Measurements from ENCODE around the gene HTRA1.

- no peak for TF ChIP-seq POLR2A (IDR thresholded peaks at IDR 0.05)
- TF ChIP-seq CTCF (IDR thresholded peaks at IDR 0.05) = no peak
Measured at GRCh38 chr10:122495406-122496340, 34.3 kb downstream of the HTRA1 start.

Measured in testis (tissue), 2 donors.